ENCODE results near the gene CRHR1. TPM values are rescaled to one million over a fixed set of nuclear protein-coding genes. Genes with fewer than 3 reads are reported as not detected.

CRHR1 gene
- total and polyA plus RNA-seq, 2 experiments from 2014 or later = not detected

DNA sequence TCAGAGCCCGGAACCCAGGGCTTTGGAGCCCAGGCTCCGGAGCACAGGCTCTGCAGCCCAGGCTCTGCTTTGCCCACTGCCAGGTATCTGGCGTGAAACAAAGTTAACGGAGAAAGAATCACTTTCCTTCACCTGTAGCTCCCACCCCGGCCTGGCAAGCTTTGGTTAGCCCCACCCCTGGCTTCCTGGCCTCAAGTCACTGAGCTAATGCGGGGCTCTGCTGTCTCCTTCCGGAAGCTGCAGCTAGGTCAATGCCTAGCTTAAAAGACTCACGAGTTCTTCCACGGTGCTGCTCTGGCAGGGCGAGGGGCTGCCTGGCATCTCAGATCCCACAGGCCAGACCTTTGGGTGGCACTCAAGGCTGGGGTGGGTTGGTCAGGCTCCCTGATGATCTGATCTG, 39.5 kb downstream of the CRHR1 start:
- WGBS, 2 experiments (ENCODE audit: low coverage in 1 of 2, low lambda C conversion rate in 2 of 2, missing lambda C conversion rate in 2 of 2) = 66% methylated on average over 10 of the region's 10 CpGs

GRCh38 chr17:45824475-45824874, 40.4 kb downstream of the CRHR1 start:
- 49 to 50% methylated on average over 7 of the region's 7 CpGs for WGBS, 2 experiments (ENCODE audit: low coverage in 1 of 2, low lambda C conversion rate in 2 of 2, missing lambda C conversion rate in 2 of 2)
- no peak for DNase-seq
- TF ChIP-seq EZH2 (IDR thresholded peaks at IDR 0.05; ENCODE audit: insufficient read depth, poor library complexity, severe bottlenecking) = no peak
- TF ChIP-seq EZH2phosphoT487 (IDR thresholded peaks at IDR 0.05; ENCODE audit: insufficient read depth, low read depth) = no peak

More for the DNA sequence above, 39.5 kb downstream of the CRHR1 start:
- no peak overlapping the region for H3K9ac ChIP-seq
- no peaks in the 10 kb centered on the region for H3K9me3 ChIP-seq (ENCODE audit: low read depth)
- H3K27ac ChIP-seq = no peak overlapping the region
- H3K9me2 ChIP-seq (ENCODE audit: insufficient read depth) = no peaks in the 10 kb centered on the region
- no peak for TF ChIP-seq EZH2phosphoT487 (IDR thresholded peaks at IDR 0.05; ENCODE audit: insufficient read depth, low read depth)
- no peak for TF ChIP-seq EZH2 (IDR thresholded peaks at IDR 0.05; ENCODE audit: insufficient read depth, poor library complexity, severe bottlenecking)
- DNase-seq = no peak
- in situ Hi-C loops (cut with MboI) = no loop called here
- no peaks in the 10 kb centered on the region for H3K36me3 ChIP-seq (ENCODE audit: low read depth)
- H3F3A ChIP-seq (ENCODE audit: insufficient read depth) = no peaks in the 10 kb centered on the region
- H3K4me2 ChIP-seq (ENCODE audit: unreplicated experiment) = no peak overlapping the region
- no peak overlapping the region for H2AFZ ChIP-seq
- no peaks in the 10 kb centered on the region for H3K79me2 ChIP-seq (ENCODE audit: insufficient read depth)
- H3K27me3 ChIP-seq (replicated peaks; ENCODE audit: insufficient read depth) = no peaks in the 10 kb centered on the region
- no peaks in the 10 kb centered on the region for H4K20me1 ChIP-seq (ENCODE audit: insufficient read depth)
- H3K4me1 ChIP-seq (ENCODE audit: insufficient read depth) = no peaks in the 10 kb centered on the region
- no peak overlapping the region for H3K4me3 ChIP-seq

GRCh38 chr17:45824901-45825492, 40.9 kb downstream of the CRHR1 start:
- H3K9ac ChIP-seq = no peak overlapping the region
- no peak for TF ChIP-seq EZH2 (IDR thresholded peaks at IDR 0.05; ENCODE audit: insufficient read depth, poor library complexity, severe bottlenecking)
- TF ChIP-seq EZH2phosphoT487 (IDR thresholded peaks at IDR 0.05; ENCODE audit: insufficient read depth, low read depth) = no peak
- no peaks in the 10 kb centered on the region for H3K36me3 ChIP-seq (ENCODE audit: low read depth)
- 56 to 59% methylated on average over 11 to 13 of the region's 13 CpGs for WGBS, 2 experiments (ENCODE audit: low coverage in 1 of 2, low lambda C conversion rate in 2 of 2, missing lambda C conversion rate in 2 of 2)
- H3K4me2 ChIP-seq (ENCODE audit: unreplicated experiment) = no peak overlapping the region
- H3K9me2 ChIP-seq (ENCODE audit: insufficient read depth) = no peaks in the 10 kb centered on the region
- no peaks in the 10 kb centered on the region for H3K79me2 ChIP-seq (ENCODE audit: insufficient read depth)
- in situ Hi-C loops (cut with MboI) = loop anchor here (25.0 kb wide), 1 partner anchor 437 kb away; no protein-coding TSS in a partner anchor
- no peak for DNase-seq
- H3K4me3 ChIP-seq = no peak overlapping the region
- no peak overlapping the region for H2AFZ ChIP-seq
- no peaks in the 10 kb centered on the region for H3K4me1 ChIP-seq (ENCODE audit: insufficient read depth)
- H3K27me3 ChIP-seq (replicated peaks; ENCODE audit: insufficient read depth) = no peaks in the 10 kb centered on the region
- H3F3A ChIP-seq (ENCODE audit: insufficient read depth) = no peaks in the 10 kb centered on the region
- H3K9me3 ChIP-seq (ENCODE audit: low read depth) = no peaks in the 10 kb centered on the region
- H3K27ac ChIP-seq = no peak overlapping the region
- no peaks in the 10 kb centered on the region for H4K20me1 ChIP-seq (ENCODE audit: insufficient read depth)

More at GRCh38 chr17:45824475-45824874, 40.4 kb downstream of the CRHR1 start:
- H3K9me2 ChIP-seq (ENCODE audit: insufficient read depth) = no peaks in the 10 kb centered on the region
- in situ Hi-C loops (cut with MboI) = no loop called here
- no peaks in the 10 kb centered on the region for H3F3A ChIP-seq (ENCODE audit: insufficient read depth)
- no peaks in the 10 kb centered on the region for H3K4me1 ChIP-seq (ENCODE audit: insufficient read depth)
- no peaks in the 10 kb centered on the region for H3K27me3 ChIP-seq (replicated peaks; ENCODE audit: insufficient read depth)
- no peak overlapping the region for H3K9ac ChIP-seq
- no peaks in the 10 kb centered on the region for H3K36me3 ChIP-seq (ENCODE audit: low read depth)
- H3K4me2 ChIP-seq (ENCODE audit: unreplicated experiment) = no peak overlapping the region
- H2AFZ ChIP-seq = no peak overlapping the region
- no peaks in the 10 kb centered on the region for H3K79me2 ChIP-seq (ENCODE audit: insufficient read depth)
- no peaks in the 10 kb centered on the region for H4K20me1 ChIP-seq (ENCODE audit: insufficient read depth)
- H3K9me3 ChIP-seq (ENCODE audit: low read depth) = no peaks in the 10 kb centered on the region
- H3K4me3 ChIP-seq = no peak overlapping the region
- no peak overlapping the region for H3K27ac ChIP-seq

GRCh38 chr17:45825792-45826191, 41.7 kb downstream of the CRHR1 start:
- DNase-seq = no peak
- Histone ChIP-seq H3F3A (ENCODE audit: insufficient read depth) (no peaks in the 10 kb centered on the region), H3K27ac (no peak overlapping the region), H3K9me2 (ENCODE audit: insufficient read depth) (no peaks in the 10 kb centered on the region), H3K9ac (no peak overlapping the region), H3K4me1 (ENCODE audit: insufficient read depth) (no peaks in the 10 kb centered on the region), H3K79me2 (ENCODE audit: insufficient read depth) (no peaks in the 10 kb centered on the region), H2AFZ (no peak overlapping the region), H4K20me1 (ENCODE audit: insufficient read depth) (no peaks in the 10 kb centered on the region), H3K36me3 (ENCODE audit: low read depth) (no peaks in the 10 kb centered on the region), H3K4me3 (no peak overlapping the region), H3K4me2 (ENCODE audit: unreplicated experiment) (no peak overlapping the region), H3K9me3 (ENCODE audit: low read depth) (no peaks in the 10 kb centered on the region), H3K27me3 (replicated peaks; ENCODE audit: insufficient read depth) (no peaks in the 10 kb centered on the region)
- WGBS, 2 experiments (ENCODE audit: low coverage in 1 of 2, low lambda C conversion rate in 2 of 2, missing lambda C conversion rate in 2 of 2) = 50% methylated on average over 13 to 14 of the region's 14 CpGs
- TF ChIP-seq EZH2 (IDR thresholded peaks at IDR 0.05; ENCODE audit: insufficient read depth, poor library complexity, severe bottlenecking) (no peak), EZH2phosphoT487 (IDR thresholded peaks at IDR 0.05; ENCODE audit: insufficient read depth, low read depth) (no peak)
- in situ Hi-C loops (cut with MboI) = loop anchor here (25.0 kb wide), 1 partner anchor 437 kb away; no protein-coding TSS in a partner anchor

Data from GM23248 (cell line).